AG09309 (cell line): ENCODE measurements around the gene ZNF664.

Experiments used
- DNase-seq: peaks from one replicate; pipeline ENCODE4 v3.0.0-alpha.2; 2010; ENCODE audit warnings: low read depth
- H3K4me3 ChIP-seq: 2 replicates; pipeline ENCODE4 v1.5.1; 2011; ENCODE audit warnings: mild to moderate bottlenecking, low read depth, low read length, moderate library complexity; ENCODE audit not compliant: control insufficient read depth
- TF ChIP-seq, protein P1 (sequence below): IDR thresholded peaks from 2 replicates; pipeline ENCODE4 v1.5.1; 2011; ENCODE audit warnings: mild to moderate bottlenecking, low read depth, low read length, inconsistent platforms; ENCODE audit not compliant: insufficient read depth, control insufficient read depth; ENCODE audit errors: missing control alignments

The ZNF664 gene

DNA sequence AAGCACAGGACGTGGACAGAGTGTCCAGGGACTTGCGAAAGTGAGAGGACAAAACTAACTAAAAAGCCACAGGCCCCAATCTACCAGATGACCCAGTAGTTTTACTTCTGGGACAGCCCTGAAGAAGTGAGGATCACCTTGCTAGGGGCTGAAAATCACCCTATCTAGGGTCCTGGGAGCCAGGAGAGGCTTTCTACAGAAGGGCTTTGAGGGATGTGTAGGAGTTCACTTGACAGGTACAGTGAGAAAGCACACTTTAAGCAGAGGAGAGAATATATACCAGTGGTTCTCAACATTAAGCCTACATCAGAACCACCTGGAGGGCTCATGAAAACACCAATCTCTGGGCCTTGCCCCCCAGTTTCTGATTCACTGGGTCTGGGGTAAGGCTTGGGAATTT is 60.8 kb downstream of the ZNF664 start:
- no peak for DNase-seq
- H3K4me3 ChIP-seq, result no peak overlapping the region
- TF ChIP-seq, protein P1, sequence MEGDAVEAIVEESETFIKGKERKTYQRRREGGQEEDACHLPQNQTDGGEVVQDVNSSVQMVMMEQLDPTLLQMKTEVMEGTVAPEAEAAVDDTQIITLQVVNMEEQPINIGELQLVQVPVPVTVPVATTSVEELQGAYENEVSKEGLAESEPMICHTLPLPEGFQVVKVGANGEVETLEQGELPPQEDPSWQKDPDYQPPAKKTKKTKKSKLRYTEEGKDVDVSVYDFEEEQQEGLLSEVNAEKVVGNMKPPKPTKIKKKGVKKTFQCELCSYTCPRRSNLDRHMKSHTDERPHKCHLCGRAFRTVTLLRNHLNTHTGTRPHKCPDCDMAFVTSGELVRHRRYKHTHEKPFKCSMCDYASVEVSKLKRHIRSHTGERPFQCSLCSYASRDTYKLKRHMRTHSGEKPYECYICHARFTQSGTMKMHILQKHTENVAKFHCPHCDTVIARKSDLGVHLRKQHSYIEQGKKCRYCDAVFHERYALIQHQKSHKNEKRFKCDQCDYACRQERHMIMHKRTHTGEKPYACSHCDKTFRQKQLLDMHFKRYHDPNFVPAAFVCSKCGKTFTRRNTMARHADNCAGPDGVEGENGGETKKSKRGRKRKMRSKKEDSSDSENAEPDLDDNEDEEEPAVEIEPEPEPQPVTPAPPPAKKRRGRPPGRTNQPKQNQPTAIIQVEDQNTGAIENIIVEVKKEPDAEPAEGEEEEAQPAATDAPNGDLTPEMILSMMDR, result no peak

DNA sequence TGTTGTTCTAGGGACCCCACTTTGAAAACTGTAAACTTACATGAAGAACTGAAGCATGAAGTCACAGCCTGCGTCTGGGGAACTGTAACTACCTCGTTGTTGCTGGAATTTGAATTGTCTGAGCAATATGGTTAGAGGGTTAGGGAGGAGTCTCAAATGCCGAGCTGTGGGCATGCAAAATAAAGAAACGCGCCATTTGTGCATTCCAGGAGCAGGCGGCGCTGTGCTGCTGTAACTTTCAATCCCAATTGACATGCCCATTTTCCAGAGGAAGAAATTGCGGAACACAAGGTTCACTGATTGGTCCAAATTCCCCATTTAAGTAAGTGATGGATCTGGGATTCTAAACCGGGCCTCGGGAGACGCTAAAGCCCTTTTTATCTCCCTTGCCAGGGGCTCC is 61.3 kb downstream of the ZNF664 start:
- H3K4me3 ChIP-seq, result no peak overlapping the region
- DNase-seq, result no peak
- TF ChIP-seq, protein P1, result no peak

- DNase-seq, result no peak
- TF ChIP-seq, protein P1, result no peak
- H3K4me3 ChIP-seq, result no peak overlapping the region
Observed at GRCh38 chr12:124035163-124035562, 62.1 kb downstream of the ZNF664 start.

DNA sequence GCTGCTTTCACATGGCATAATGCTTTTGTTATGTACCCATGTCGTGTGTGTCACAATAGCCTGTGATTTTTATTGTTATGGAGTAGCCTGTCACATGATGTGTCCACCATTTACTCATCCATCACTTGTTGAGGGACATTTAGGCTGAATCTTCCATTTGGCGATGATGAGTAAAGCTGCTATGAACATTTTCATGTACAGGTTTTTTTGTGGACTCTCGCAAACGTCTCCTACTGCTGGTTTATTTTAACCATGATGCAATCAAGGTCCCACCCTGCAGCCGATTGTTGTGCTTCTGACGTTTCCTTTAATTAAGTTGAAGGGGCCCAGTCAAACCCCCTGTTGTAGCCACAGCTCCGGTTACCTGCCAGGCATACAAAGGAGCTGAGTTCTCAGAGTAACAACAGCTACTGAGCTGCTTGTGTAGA is 63.2 kb downstream of the ZNF664 start:
- TF ChIP-seq, protein P1, result no peak
- DNase-seq, result no peak

GRCh38 chr12:124036657-124037109 is 63.7 kb downstream of the ZNF664 start:
- no peak for DNase-seq
- TF ChIP-seq, protein P1, result peak; percentile 89
- no peak overlapping the region for H3K4me3 ChIP-seq

More for the DNA sequence above, 63.2 kb downstream of the ZNF664 start:
- no peak overlapping the region for H3K4me3 ChIP-seq

- no peak for DNase-seq
- TF ChIP-seq, protein P1, result no peak
- no peak overlapping the region for H3K4me3 ChIP-seq
Observed at GRCh38 chr12:124037331-124037730, 64.3 kb downstream of the ZNF664 start.

- no peak for DNase-seq
Observed at GRCh38 chr12:124039276-124039675, 66.3 kb downstream of the ZNF664 start.

More at GRCh38 chr12:124039276-124039675, 66.3 kb downstream of the ZNF664 start:
- H3K4me3 ChIP-seq, result no peak overlapping the region
- TF ChIP-seq, protein P1, result no peak
